ENCODE measurements around the gene TNRC18. TPM values are rescaled to one million over a fixed set of nuclear protein-coding genes. Genes with fewer than 3 reads are reported as not detected.

Gene TNRC18
- total RNA-seq, 1 experiment from 2014 or later: 91.7 TPM

GRCh38 chr7:5404421-5404826 is 19.2 kb downstream of the TNRC18 start:
- peak; percentile 35 for DNase-seq (ENCODE audit: low spot score)
- Histone ChIP-seq H3K27me3 (replicated peaks; ENCODE audit: insufficient read depth, low read depth, low read length, poor library complexity) (no peaks in the 10 kb centered on the region), H3K36me3 (ENCODE audit: insufficient read depth, low read length, poor library complexity, severe bottlenecking) (peaks cover 8% of the 10 kb centered on the region), H3K9me3 (ENCODE audit: low read depth, low read length, poor library complexity, severe bottlenecking) (no peaks in the 10 kb centered on the region), H3K4me1 (ENCODE audit: insufficient read depth, low read length, poor library complexity, severe bottlenecking) (peaks cover 13% of the 10 kb centered on the region), H3K27ac (ENCODE audit: low read depth, low read length, poor library complexity, severe bottlenecking) (no peak overlapping the region), H3K4me3 (ENCODE audit: low read depth, low read length, poor library complexity, severe bottlenecking) (no peak overlapping the region)
- TF ChIP-seq EZH2 (IDR thresholded peaks at IDR 0.05; ENCODE audit: borderline replicate concordance, low read depth, low read length, poor library complexity, severe bottlenecking): no peak
- TF ChIP-seq CTCF (conservative IDR thresholded peaks at IDR 0.05; ENCODE audit: low read depth, low read length): no peak
- intact Hi-C loops (cut with micrococcal nuclease; ENCODE audit: unreplicated experiment): no loop called here
- BruUV-seq (replicated peaks): no TSS peak
- POLR2A ChIA-PET (ENCODE audit: low non-redundant PET): interaction anchor here (0.6 kb wide), 1 partner anchor 8 kb away, joined by 3 read pairs; no protein-coding TSS in a partner anchor
- CTCF ChIA-PET: interaction anchor here (0.5 kb wide), 1 partner anchor 8 kb away, joined by 3 read pairs; no protein-coding TSS in a partner anchor

GRCh38 chr7:5403442-5403841 is 20.2 kb downstream of the TNRC18 start:
- ChIA-PET POLR2A (ENCODE audit: low non-redundant PET) (no interaction called here), CTCF (interaction anchor here (0.7 kb wide), 1 partner anchor 1218 kb away, joined by 6 read pairs; no protein-coding TSS in a partner anchor)
- intact Hi-C loops (cut with micrococcal nuclease; ENCODE audit: unreplicated experiment): no loop called here
- H3K4me3 ChIP-seq (ENCODE audit: low read depth, low read length, poor library complexity, severe bottlenecking): no peak overlapping the region
- DNase-seq (ENCODE audit: low spot score): no peak
- no peaks in the 10 kb centered on the region for H3K9me3 ChIP-seq (ENCODE audit: low read depth, low read length, poor library complexity, severe bottlenecking)
- peaks cover 8% of the 10 kb centered on the region for H3K36me3 ChIP-seq (ENCODE audit: insufficient read depth, low read length, poor library complexity, severe bottlenecking)
- TF ChIP-seq EZH2 (IDR thresholded peaks at IDR 0.05; ENCODE audit: borderline replicate concordance, low read depth, low read length, poor library complexity, severe bottlenecking) (no peak), CTCF (conservative IDR thresholded peaks at IDR 0.05; ENCODE audit: low read depth, low read length) (no peak)
- H3K27ac ChIP-seq (ENCODE audit: low read depth, low read length, poor library complexity, severe bottlenecking): no peak overlapping the region
- H3K4me1 ChIP-seq (ENCODE audit: insufficient read depth, low read length, poor library complexity, severe bottlenecking): peaks cover 13% of the 10 kb centered on the region
- H3K27me3 ChIP-seq (replicated peaks; ENCODE audit: insufficient read depth, low read depth, low read length, poor library complexity): no peaks in the 10 kb centered on the region
- no TSS peak for BruUV-seq (replicated peaks)

- intact Hi-C loops (cut with micrococcal nuclease; ENCODE audit: unreplicated experiment): loop anchor here (2.0 kb wide), 1 partner anchor 27 kb away; no protein-coding TSS in a partner anchor
- Histone ChIP-seq H3K36me3 (ENCODE audit: insufficient read depth, low read length, poor library complexity, severe bottlenecking) (peaks cover 16% of the 10 kb centered on the region), H3K4me1 (ENCODE audit: insufficient read depth, low read length, poor library complexity, severe bottlenecking) (peaks cover 6% of the 10 kb centered on the region), H3K27ac (ENCODE audit: low read depth, low read length, poor library complexity, severe bottlenecking) (peak overlapping the region; percentile 96), H3K4me3 (ENCODE audit: low read depth, low read length, poor library complexity, severe bottlenecking) (no peak overlapping the region), H3K9me3 (ENCODE audit: low read depth, low read length, poor library complexity, severe bottlenecking) (no peaks in the 10 kb centered on the region), H3K27me3 (replicated peaks; ENCODE audit: insufficient read depth, low read depth, low read length, poor library complexity) (no peaks in the 10 kb centered on the region)
- POLR2A ChIA-PET (ENCODE audit: low non-redundant PET): no interaction called here
- no peak for DNase-seq (ENCODE audit: low spot score)
- no peak for TF ChIP-seq EZH2 (IDR thresholded peaks at IDR 0.05; ENCODE audit: borderline replicate concordance, low read depth, low read length, poor library complexity, severe bottlenecking)
- no TSS peak for BruUV-seq (replicated peaks)
- CTCF ChIA-PET: no interaction called here
Observed at GRCh38 chr7:5397736-5398135, 25.9 kb downstream of the TNRC18 start.
